Stimulated activated CD4-positive, alpha-beta T cell treated with anti-CD3 and anti-CD28 coated beads, Interleukin-15, amount 100 ng/mL, for 1 hour (primary cell): ENCODE results near the gene PIGM.
"Not testable (repeated sequence)": the region's sequence is repeated elsewhere in the genome, so short reads cannot be mapped to it uniquely, and the experiment has no call there.

ENCODE experiments used
- DNase-seq, 2 donors: peaks; one replicate each; pipeline ENCODE4 v3.0.0-alpha.2; 2020; ENCODE audit warnings: low read depth in 1 of 2, low spot score in 1 of 2

The PIGM gene

GRCh38 chr1:160061369-160062229, 29.8 kb upstream of the PIGM start:
- no peak for DNase-seq

GRCh38 chr1:160058087-160058486, 26.3 kb upstream of the PIGM start:
- no peak for DNase-seq

- no peak for DNase-seq
Observed at GRCh38 chr1:160056648-160057169, 24.9 kb upstream of the PIGM start.

DNA sequence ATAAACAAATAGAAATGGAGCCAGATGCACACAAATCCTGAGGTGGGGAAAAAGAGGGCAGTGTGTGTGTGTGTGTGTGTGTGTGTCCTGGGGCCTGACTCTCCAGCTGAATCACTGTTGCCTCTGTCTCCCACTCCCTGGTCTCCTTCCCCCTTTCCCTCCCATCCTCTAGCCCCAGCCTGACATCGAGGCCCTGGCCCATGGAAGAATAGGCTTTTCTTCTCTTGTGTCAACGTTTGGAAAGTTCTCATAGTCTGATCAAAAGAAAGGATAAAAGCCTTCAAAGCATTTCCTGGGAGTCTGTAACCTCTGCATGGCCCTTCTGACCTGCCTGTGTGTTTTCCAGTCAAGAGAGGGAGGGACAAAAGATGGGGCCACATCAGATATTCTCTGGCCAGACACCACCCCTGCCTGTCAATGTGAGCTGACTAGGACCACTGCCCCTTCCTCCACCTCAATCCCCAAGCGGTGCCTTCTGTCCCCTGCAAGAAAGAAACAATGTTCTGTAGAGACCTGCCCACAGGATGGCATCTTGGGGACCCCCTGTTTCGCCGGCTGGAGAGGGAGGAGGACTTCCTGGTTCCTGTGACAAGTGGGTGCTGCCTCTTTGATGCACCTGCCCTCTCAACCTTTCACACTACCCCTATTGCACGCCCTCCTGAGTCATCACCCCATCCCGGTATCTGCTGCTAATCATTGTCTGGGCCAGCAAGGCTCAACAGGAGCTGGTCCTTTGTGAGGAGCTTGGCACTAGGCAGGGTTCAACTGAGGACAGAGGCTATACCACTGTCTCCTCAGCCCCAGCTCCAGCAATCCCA, 22.0 kb upstream of the PIGM start:
- DNase-seq, result no peak

DNA sequence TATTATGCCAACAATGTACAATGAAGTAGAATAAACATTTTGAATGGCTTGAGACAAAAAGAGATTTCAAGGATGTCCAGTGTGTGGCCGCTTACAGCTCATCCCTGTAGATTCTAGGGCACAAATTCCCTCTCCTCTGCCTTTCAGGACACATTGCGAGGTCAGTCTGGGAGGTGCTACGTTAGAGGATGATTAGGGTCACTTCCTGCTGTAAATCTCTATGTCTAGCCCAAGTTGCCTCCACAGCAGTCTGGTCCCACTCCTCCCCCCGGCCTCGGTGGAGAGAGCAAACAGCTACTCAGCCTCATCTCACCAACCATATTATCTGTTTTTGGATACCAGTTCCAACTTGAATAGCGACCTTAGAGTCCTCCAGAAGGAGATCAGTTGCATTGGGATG, 21.1 kb upstream of the PIGM start:
- DNase-seq, result no peak

DNA sequence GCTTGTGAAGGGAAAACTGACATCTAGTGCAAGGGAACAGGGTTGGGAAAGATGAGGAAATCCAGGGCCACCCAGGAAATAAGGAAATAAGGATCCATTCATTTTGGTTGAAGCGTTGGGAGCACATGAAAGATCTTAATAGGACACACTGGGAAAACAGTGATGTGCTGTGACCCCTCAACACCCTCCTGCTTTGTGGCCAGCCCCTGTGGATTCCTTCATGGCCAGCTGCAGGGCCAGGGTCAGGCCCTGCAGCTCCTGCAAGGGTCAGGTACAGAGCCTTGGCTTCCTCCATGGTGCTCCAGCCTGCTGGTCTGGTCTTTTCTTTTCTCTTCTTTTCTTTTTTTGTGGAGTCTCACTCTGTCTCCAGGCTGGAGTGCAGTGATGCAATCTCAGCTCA, 18.8 kb upstream of the PIGM start:
- DNase-seq, result no peak

- DNase-seq, result not testable (repeated sequence)
Observed at GRCh38 chr1:160050182-160050581, 18.4 kb upstream of the PIGM start.

DNA sequence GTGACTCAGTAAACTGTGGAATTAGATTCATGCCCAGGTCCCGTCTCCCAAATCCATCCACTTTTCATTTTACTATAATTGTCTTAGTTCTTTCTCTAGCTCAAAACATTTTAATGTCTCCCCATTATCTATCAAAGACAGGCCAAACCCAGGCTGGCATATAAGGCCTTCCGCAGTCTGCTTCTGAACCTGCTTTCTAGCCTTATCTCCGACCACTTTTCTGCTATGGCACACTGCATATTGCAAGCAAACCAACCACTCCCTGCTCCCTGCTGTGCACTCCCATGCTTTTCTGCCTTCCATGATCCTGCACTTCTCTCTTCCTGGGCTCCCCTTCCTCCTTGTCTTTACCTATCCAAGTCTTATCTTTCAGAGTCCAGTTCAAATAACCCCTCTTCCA, 17.3 kb upstream of the PIGM start:
- no peak for DNase-seq

GRCh38 chr1:160048335-160048734, 16.5 kb upstream of the PIGM start:
- no peak for DNase-seq

- DNase-seq, result no peak
Observed at GRCh38 chr1:160047111-160047991, 15.6 kb upstream of the PIGM start.

- no peak for DNase-seq
Observed at GRCh38 chr1:160046494-160047110, 14.8 kb upstream of the PIGM start.

GRCh38 chr1:160045653-160046052, 13.9 kb upstream of the PIGM start:
- no peak for DNase-seq

- no peak for DNase-seq
Observed at GRCh38 chr1:160043543-160043942, 11.8 kb upstream of the PIGM start.

- DNase-seq, result no peak
Observed at GRCh38 chr1:160040476-160040875, 8.7 kb upstream of the PIGM start.

DNA sequence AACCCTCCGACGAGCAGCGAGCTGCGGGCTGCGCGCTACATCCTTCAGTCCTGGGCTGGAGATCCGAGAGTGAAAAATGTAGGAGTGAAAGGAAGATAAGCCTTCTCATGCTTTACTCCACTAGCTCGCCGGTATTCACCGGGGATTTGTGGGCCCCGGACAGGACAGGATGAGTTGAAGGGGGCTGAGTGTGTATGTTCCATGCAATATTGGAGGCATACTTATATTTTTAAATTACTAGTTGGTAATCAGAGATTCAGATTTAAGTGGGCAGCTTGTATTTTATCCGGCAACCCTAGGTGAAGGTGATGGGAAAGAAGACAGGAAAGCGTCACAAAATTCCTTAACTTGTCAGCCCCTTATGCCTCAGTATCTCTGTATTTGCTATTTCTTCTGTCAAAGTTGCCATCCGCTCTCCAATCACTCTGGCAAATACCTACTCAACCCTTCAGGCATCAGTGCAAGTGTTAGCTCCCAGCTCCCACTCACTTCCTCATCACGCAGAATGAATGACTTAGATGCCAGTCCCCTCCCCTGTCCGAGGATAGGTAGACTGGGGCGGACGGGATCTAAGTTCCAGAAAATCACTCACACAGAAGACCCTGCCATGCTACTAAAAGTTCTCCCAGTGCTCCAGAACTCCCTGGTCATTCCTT, 503 bp upstream of the PIGM start:
- no peak for DNase-seq

DNA sequence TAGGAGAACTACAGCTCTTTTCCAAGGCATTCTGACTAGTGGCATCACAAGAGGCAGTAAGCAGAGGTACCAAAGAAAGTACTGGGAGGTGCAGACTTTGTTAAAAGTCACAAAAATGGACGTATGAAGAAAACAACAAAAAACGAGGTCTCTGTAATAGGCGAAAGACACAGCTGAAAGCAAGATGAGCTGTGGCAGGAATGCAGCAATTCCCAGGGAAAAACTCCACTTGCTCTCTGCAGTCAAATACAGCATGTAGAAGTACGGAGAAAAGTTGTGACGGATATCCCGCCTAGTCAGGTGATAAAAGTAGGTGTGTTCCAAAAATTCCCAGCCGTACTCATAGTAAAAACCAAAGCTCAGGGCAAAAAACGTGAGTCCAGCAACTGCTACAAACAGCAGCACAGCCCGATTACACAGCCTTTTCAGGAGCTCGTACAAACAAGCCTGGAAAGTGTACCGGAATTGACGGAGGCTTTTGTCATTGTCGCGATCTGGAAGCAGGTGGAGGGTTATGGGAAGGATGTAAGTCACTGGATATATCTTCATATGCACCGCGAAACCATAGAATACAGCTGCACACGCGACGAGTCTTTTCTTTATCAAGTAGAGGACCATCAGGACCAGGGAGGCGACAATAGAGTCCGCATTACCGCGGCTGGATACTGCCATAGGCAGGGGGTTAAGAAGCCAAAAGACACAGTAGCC, 979 bp downstream of the PIGM start:
- no peak for DNase-seq

GRCh38 chr1:160028426-160028825, 3.4 kb downstream of the PIGM start:
- no peak for DNase-seq

- DNase-seq, result no peak
Observed at GRCh38 chr1:160025314-160025713, 6.5 kb downstream of the PIGM start.

GRCh38 chr1:160024195-160024905, 7.4 kb downstream of the PIGM start:
- DNase-seq, result no peak
